Measurements from ENCODE around the gene KCNJ6.
A peak's percentile ranks its signal among the peaks of the same experiment; 100 is the strongest.

The KCNJ6 gene, protein sequence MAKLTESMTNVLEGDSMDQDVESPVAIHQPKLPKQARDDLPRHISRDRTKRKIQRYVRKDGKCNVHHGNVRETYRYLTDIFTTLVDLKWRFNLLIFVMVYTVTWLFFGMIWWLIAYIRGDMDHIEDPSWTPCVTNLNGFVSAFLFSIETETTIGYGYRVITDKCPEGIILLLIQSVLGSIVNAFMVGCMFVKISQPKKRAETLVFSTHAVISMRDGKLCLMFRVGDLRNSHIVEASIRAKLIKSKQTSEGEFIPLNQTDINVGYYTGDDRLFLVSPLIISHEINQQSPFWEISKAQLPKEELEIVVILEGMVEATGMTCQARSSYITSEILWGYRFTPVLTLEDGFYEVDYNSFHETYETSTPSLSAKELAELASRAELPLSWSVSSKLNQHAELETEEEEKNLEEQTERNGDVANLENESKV

DNA sequence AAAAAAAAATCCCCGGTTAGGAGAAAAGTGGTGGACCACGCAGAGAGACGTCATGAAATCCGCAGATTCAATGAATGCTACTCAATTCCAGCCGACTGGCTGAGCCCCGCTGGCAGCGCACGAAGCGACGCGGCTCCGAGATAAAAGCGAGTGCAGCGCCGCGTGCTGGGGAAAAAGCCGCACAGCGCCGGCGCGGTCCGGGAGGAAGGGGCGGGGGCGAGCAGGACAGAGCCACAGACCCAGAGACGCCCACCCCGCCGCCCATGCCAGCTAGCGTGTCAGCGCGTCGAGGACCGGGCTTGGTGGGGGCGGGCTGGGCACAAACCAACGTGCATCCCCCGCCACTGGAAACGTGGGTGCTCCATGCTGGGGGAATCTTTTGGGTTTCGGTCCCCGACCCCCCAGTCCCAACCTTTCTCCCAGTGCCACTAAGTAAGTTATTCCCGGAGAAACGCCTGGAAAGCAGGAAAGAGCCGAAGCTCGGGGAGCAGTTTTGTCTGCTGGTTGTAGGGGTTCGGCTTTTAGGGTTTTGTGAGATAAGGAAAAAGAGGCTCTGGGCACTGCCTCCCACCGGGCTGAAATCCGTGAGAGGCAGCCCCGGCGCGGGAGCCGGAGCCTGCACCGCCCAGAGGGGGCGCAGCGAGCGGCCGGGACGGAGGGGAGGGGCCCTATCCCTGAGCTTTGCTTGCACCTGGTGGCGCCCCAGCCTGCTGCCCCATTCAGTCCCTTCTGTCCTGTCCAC is at the start of gene KCNJ6:
KCNJ6 (minus strand) TSS at position 148 of the 742 bp plus-strand sequence. CDS start 75,775 bp downstream, outside the sequence.
- H3K4me3 ChIP-seq (ENCODE audit: low read depth, low read length), result peak within 1 kb of the TSS; percentile 76
- H3K27me3 ChIP-seq (ENCODE audit: insufficient read depth, low read length), result peaks cover 32% of the 10 kb centered on the region

GRCh38 chr21:37965088-37965805 is 49.0 kb upstream of the KCNJ6 start:
- H2AFZ ChIP-seq (ENCODE audit: low read length, unreplicated experiment), result no peak overlapping the region
- no peaks in the 10 kb centered on the region for H3K79me2 ChIP-seq (ENCODE audit: control insufficient read depth, insufficient read depth, low read length, unreplicated experiment)
- H3K4me1 ChIP-seq (ENCODE audit: control insufficient read depth, insufficient read depth, low read length, unreplicated experiment), result no peaks in the 10 kb centered on the region
- H3K27me3 ChIP-seq (ENCODE audit: insufficient read depth, low read length), result peaks cover 54% of the 10 kb centered on the region
- no peaks in the 10 kb centered on the region for H3K36me3 ChIP-seq (ENCODE audit: insufficient read depth, low read length)
- H3K4me3 ChIP-seq (ENCODE audit: low read depth, low read length), result no peak overlapping the region
- H3K27ac ChIP-seq (ENCODE audit: low read depth, low read length), result no peak overlapping the region

More for the DNA sequence above, at the start of gene KCNJ6:
- Histone ChIP-seq H2AFZ (ENCODE audit: low read length, unreplicated experiment) (peak within 1 kb of the TSS; percentile 50), H3K79me2 (ENCODE audit: control insufficient read depth, insufficient read depth, low read length, unreplicated experiment) (no peaks in the 10 kb centered on the region), H3K36me3 (ENCODE audit: insufficient read depth, low read length) (no peaks in the 10 kb centered on the region), H3K27ac (ENCODE audit: low read depth, low read length) (no peak within 1 kb of the TSS), H3K4me1 (ENCODE audit: control insufficient read depth, insufficient read depth, low read length, unreplicated experiment) (peaks cover 26% of the 10 kb centered on the region)

DNA sequence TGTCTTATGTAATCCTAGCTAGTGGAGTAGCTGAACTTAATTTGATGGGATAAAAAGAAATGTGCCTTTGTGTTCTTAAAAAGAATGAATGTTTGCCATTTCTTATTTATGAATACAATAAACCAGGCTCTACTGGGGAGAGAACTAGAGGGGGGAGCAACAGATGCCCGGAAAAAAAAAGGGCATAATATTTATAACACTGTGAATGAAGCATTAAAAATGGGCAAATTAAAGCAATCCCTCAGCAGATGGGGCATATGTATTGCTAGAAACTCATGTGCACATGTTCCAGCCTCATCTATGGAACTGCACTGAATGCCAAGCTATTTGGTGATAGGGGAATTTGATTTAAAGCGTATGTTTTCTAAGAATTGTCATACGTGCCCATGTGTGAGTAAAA is 42.3 kb upstream of the KCNJ6 start:
- peaks cover 49% of the 10 kb centered on the region for H3K27me3 ChIP-seq (ENCODE audit: insufficient read depth, low read length)
- no peak overlapping the region for H2AFZ ChIP-seq (ENCODE audit: low read length, unreplicated experiment)
- H3K36me3 ChIP-seq (ENCODE audit: insufficient read depth, low read length), result no peaks in the 10 kb centered on the region
- no peak overlapping the region for H3K27ac ChIP-seq (ENCODE audit: low read depth, low read length)
- no peaks in the 10 kb centered on the region for H3K79me2 ChIP-seq (ENCODE audit: control insufficient read depth, insufficient read depth, low read length, unreplicated experiment)
- peaks cover 4% of the 10 kb centered on the region for H3K4me1 ChIP-seq (ENCODE audit: control insufficient read depth, insufficient read depth, low read length, unreplicated experiment)
- no peak overlapping the region for H3K4me3 ChIP-seq (ENCODE audit: low read depth, low read length)

DNA sequence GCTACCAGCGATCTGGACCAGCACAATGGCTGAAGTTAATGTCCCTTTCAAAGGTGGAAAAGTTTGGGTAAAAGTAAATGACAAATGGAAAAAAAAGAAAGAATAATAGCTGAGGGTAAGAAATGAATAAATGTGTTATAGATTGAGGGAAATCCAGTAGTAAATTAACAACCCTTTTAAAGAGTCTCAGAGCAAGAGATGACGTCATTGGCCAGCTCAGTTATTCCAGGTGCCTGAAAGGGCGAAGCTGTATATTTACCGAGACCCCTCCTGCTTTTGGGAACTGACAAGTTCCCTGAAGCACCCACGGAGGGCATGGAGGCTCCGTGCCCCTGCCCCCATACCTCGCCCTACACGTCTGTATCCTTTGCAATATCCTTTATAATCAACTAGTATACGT is 40.5 kb upstream of the KCNJ6 start:
- Histone ChIP-seq H3K27me3 (ENCODE audit: insufficient read depth, low read length) (peaks cover 54% of the 10 kb centered on the region), H3K27ac (ENCODE audit: low read depth, low read length) (no peak overlapping the region), H3K36me3 (ENCODE audit: insufficient read depth, low read length) (no peaks in the 10 kb centered on the region), H3K4me1 (ENCODE audit: control insufficient read depth, insufficient read depth, low read length, unreplicated experiment) (peaks cover 4% of the 10 kb centered on the region), H3K79me2 (ENCODE audit: control insufficient read depth, insufficient read depth, low read length, unreplicated experiment) (no peaks in the 10 kb centered on the region), H2AFZ (ENCODE audit: low read length, unreplicated experiment) (no peak overlapping the region), H3K4me3 (ENCODE audit: low read depth, low read length) (no peak overlapping the region)

DNA sequence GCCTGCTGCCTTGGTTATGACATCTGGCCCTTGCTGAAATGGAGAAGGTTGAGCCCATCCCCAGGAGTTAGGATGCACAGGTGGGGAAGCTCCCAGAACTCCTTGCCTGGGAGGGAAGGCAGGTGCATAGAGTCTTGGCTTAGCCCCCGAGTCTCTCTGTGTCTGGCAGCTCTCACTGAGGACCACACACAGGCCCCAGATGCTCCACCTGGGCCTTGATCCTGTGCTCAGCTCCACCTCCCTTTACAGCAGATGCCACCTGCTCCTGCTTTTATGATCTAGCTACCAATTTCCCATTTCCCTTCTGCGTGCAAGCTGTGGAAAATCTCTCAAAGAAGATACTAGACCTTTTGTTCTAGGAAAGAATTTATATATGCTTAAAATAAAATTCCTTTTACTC is 28.8 kb upstream of the KCNJ6 start:
- Histone ChIP-seq H3K27me3 (ENCODE audit: insufficient read depth, low read length) (peaks cover 49% of the 10 kb centered on the region), H3K4me1 (ENCODE audit: control insufficient read depth, insufficient read depth, low read length, unreplicated experiment) (no peaks in the 10 kb centered on the region), H3K36me3 (ENCODE audit: insufficient read depth, low read length) (no peaks in the 10 kb centered on the region), H3K27ac (ENCODE audit: low read depth, low read length) (no peak overlapping the region), H3K4me3 (ENCODE audit: low read depth, low read length) (no peak overlapping the region), H3K79me2 (ENCODE audit: control insufficient read depth, insufficient read depth, low read length, unreplicated experiment) (no peaks in the 10 kb centered on the region), H2AFZ (ENCODE audit: low read length, unreplicated experiment) (no peak overlapping the region)

GRCh38 chr21:37944496-37944895 is 28.2 kb upstream of the KCNJ6 start:
- Histone ChIP-seq H3K4me3 (ENCODE audit: low read depth, low read length) (no peak overlapping the region), H3K4me1 (ENCODE audit: control insufficient read depth, insufficient read depth, low read length, unreplicated experiment) (no peaks in the 10 kb centered on the region), H2AFZ (ENCODE audit: low read length, unreplicated experiment) (no peak overlapping the region), H3K27me3 (ENCODE audit: insufficient read depth, low read length) (peaks cover 53% of the 10 kb centered on the region), H3K36me3 (ENCODE audit: insufficient read depth, low read length) (no peaks in the 10 kb centered on the region), H3K27ac (ENCODE audit: low read depth, low read length) (no peak overlapping the region), H3K79me2 (ENCODE audit: control insufficient read depth, insufficient read depth, low read length, unreplicated experiment) (no peaks in the 10 kb centered on the region)

GRCh38 chr21:37940691-37941090 is 24.4 kb upstream of the KCNJ6 start:
- no peaks in the 10 kb centered on the region for H3K79me2 ChIP-seq (ENCODE audit: control insufficient read depth, insufficient read depth, low read length, unreplicated experiment)
- no peak overlapping the region for H3K27ac ChIP-seq (ENCODE audit: low read depth, low read length)
- H3K4me1 ChIP-seq (ENCODE audit: control insufficient read depth, insufficient read depth, low read length, unreplicated experiment), result no peaks in the 10 kb centered on the region
- H3K4me3 ChIP-seq (ENCODE audit: low read depth, low read length), result no peak overlapping the region
- H2AFZ ChIP-seq (ENCODE audit: low read length, unreplicated experiment), result no peak overlapping the region
- H3K36me3 ChIP-seq (ENCODE audit: insufficient read depth, low read length), result no peaks in the 10 kb centered on the region
- H3K27me3 ChIP-seq (ENCODE audit: insufficient read depth, low read length), result peaks cover 46% of the 10 kb centered on the region

GRCh38 chr21:37939838-37940237 is 23.6 kb upstream of the KCNJ6 start:
- H3K27me3 ChIP-seq (ENCODE audit: insufficient read depth, low read length), result peaks cover 44% of the 10 kb centered on the region
- no peaks in the 10 kb centered on the region for H3K36me3 ChIP-seq (ENCODE audit: insufficient read depth, low read length)
- H3K79me2 ChIP-seq (ENCODE audit: control insufficient read depth, insufficient read depth, low read length, unreplicated experiment), result no peaks in the 10 kb centered on the region
- no peak overlapping the region for H3K4me3 ChIP-seq (ENCODE audit: low read depth, low read length)
- H3K27ac ChIP-seq (ENCODE audit: low read depth, low read length), result no peak overlapping the region
- H2AFZ ChIP-seq (ENCODE audit: low read length, unreplicated experiment), result no peak overlapping the region
- no peaks in the 10 kb centered on the region for H3K4me1 ChIP-seq (ENCODE audit: control insufficient read depth, insufficient read depth, low read length, unreplicated experiment)

- H3K79me2 ChIP-seq (ENCODE audit: control insufficient read depth, insufficient read depth, low read length, unreplicated experiment), result no peaks in the 10 kb centered on the region
- no peak overlapping the region for H3K4me3 ChIP-seq (ENCODE audit: low read depth, low read length)
- no peak overlapping the region for H2AFZ ChIP-seq (ENCODE audit: low read length, unreplicated experiment)
- no peaks in the 10 kb centered on the region for H3K36me3 ChIP-seq (ENCODE audit: insufficient read depth, low read length)
- no peak overlapping the region for H3K27ac ChIP-seq (ENCODE audit: low read depth, low read length)
- H3K4me1 ChIP-seq (ENCODE audit: control insufficient read depth, insufficient read depth, low read length, unreplicated experiment), result no peaks in the 10 kb centered on the region
- H3K27me3 ChIP-seq (ENCODE audit: insufficient read depth, low read length), result peaks cover 40% of the 10 kb centered on the region
These were observed 23.0 kb upstream of the KCNJ6 start for GRCh38 chr21:37939251-37939650.

DNA sequence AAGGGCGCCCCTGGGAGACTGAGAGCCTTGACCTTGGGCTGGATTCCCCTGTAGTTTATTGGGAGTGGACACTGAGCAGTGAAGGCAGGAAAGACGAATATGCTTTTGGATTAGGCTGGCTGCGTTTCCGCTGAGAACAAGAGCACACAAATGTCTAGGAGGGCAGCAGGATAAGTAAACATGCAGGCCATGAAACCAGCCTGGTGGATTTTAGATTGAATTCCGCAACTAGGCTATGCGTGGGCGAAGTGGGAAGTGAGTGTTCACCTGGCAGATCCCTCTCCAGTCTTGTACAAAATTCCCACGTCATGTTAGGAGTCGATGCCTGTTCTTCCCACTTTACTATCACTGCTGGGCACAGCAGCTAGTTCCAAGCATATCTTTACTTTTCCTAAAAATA is 21.4 kb upstream of the KCNJ6 start:
- Histone ChIP-seq H3K36me3 (ENCODE audit: insufficient read depth, low read length) (no peaks in the 10 kb centered on the region), H3K27ac (ENCODE audit: low read depth, low read length) (no peak overlapping the region), H3K79me2 (ENCODE audit: control insufficient read depth, insufficient read depth, low read length, unreplicated experiment) (no peaks in the 10 kb centered on the region), H2AFZ (ENCODE audit: low read length, unreplicated experiment) (no peak overlapping the region), H3K4me3 (ENCODE audit: low read depth, low read length) (no peak overlapping the region), H3K27me3 (ENCODE audit: insufficient read depth, low read length) (peaks cover 39% of the 10 kb centered on the region), H3K4me1 (ENCODE audit: control insufficient read depth, insufficient read depth, low read length, unreplicated experiment) (no peaks in the 10 kb centered on the region)

Data from ACC112 (cell line).